ENCODE data around the gene ASMTL.
"Not testable (repeated sequence)": the region's sequence is repeated elsewhere in the genome, so short reads cannot be mapped to it uniquely, and the experiment has no call there.

GRCh38 chrX:1446984-1447968 is 5.4 kb downstream of the ASMTL start:
- TF ChIP-seq CTCF (conservative IDR thresholded peaks at IDR 0.05 in 1 of 2, IDR thresholded peaks at IDR 0.05 in 1 of 2; ENCODE audit: low read depth in 1 of 2, low read length in 2 of 2); EZH2 (IDR thresholded peaks at IDR 0.05; ENCODE audit: low read length, missing control alignments): not testable (repeated sequence)

All from fibroblast of lung (primary cell).